ENCODE results near the gene FREM2. TPM values are rescaled to one million over a fixed set of nuclear protein-coding genes. Genes with fewer than 3 reads are reported as not detected.

The FREM2 gene
- total RNA-seq, 1 donor from 2014 or later: 4.6 TPM

- no peaks in the 10 kb centered on the region for H3K9me3 Mint-ChIP-seq (ENCODE audit: unreplicated experiment)
- no peak for TF ChIP-seq CTCF (IDR thresholded peaks at IDR 0.05; ENCODE audit: unreplicated experiment)
- no peak overlapping the region for H3K27ac Mint-ChIP-seq (ENCODE audit: unreplicated experiment)
- H3K36me3 Mint-ChIP-seq (ENCODE audit: low read depth, unreplicated experiment): no peaks in the 10 kb centered on the region
- no peaks in the 10 kb centered on the region for H3K4me1 Mint-ChIP-seq (ENCODE audit: unreplicated experiment)
- no peak overlapping the region for H3K4me3 Mint-ChIP-seq (ENCODE audit: unreplicated experiment)
- H3K27me3 Mint-ChIP-seq (ENCODE audit: unreplicated experiment): no peaks in the 10 kb centered on the region
- DNase-seq (ENCODE audit: low spot score): no peak
Measured at GRCh38 chr13:38905081-38905480, 218.2 kb downstream of the FREM2 start.

GRCh38 chr13:38905861-38906260 is 219.0 kb downstream of the FREM2 start:
- H3K9me3 Mint-ChIP-seq (ENCODE audit: unreplicated experiment): no peaks in the 10 kb centered on the region
- no peaks in the 10 kb centered on the region for H3K36me3 Mint-ChIP-seq (ENCODE audit: low read depth, unreplicated experiment)
- H3K4me1 Mint-ChIP-seq (ENCODE audit: unreplicated experiment): no peaks in the 10 kb centered on the region
- H3K27ac Mint-ChIP-seq (ENCODE audit: unreplicated experiment): no peak overlapping the region
- no peaks in the 10 kb centered on the region for H3K27me3 Mint-ChIP-seq (ENCODE audit: unreplicated experiment)
- no peak overlapping the region for H3K4me3 Mint-ChIP-seq (ENCODE audit: unreplicated experiment)
- DNase-seq (ENCODE audit: low spot score): no peak
- no peak for TF ChIP-seq CTCF (IDR thresholded peaks at IDR 0.05; ENCODE audit: unreplicated experiment)

GRCh38 chr13:38908574-38908973 is 221.7 kb downstream of the FREM2 start:
- Mint-ChIP-seq H3K27me3 (ENCODE audit: unreplicated experiment) (no peaks in the 10 kb centered on the region), H3K4me1 (ENCODE audit: unreplicated experiment) (no peaks in the 10 kb centered on the region), H3K4me3 (ENCODE audit: unreplicated experiment) (no peak overlapping the region), H3K27ac (ENCODE audit: unreplicated experiment) (no peak overlapping the region), H3K9me3 (ENCODE audit: unreplicated experiment) (no peaks in the 10 kb centered on the region), H3K36me3 (ENCODE audit: low read depth, unreplicated experiment) (no peaks in the 10 kb centered on the region)
- no peak for DNase-seq (ENCODE audit: low spot score)
- no peak for TF ChIP-seq CTCF (IDR thresholded peaks at IDR 0.05; ENCODE audit: unreplicated experiment)

GRCh38 chr13:38914070-38914469 is 227.2 kb downstream of the FREM2 start:
- Mint-ChIP-seq H3K4me1 (ENCODE audit: unreplicated experiment) (no peaks in the 10 kb centered on the region), H3K27me3 (ENCODE audit: unreplicated experiment) (peaks cover 3% of the 10 kb centered on the region), H3K27ac (ENCODE audit: unreplicated experiment) (no peak overlapping the region), H3K4me3 (ENCODE audit: unreplicated experiment) (no peak overlapping the region), H3K36me3 (ENCODE audit: low read depth, unreplicated experiment) (no peaks in the 10 kb centered on the region), H3K9me3 (ENCODE audit: unreplicated experiment) (no peaks in the 10 kb centered on the region)
- DNase-seq (ENCODE audit: low spot score): no peak
- TF ChIP-seq CTCF (IDR thresholded peaks at IDR 0.05; ENCODE audit: unreplicated experiment): no peak

- Mint-ChIP-seq H3K9me3 (ENCODE audit: unreplicated experiment) (no peaks in the 10 kb centered on the region), H3K4me1 (ENCODE audit: unreplicated experiment) (peaks cover under 1% of the 10 kb centered on the region), H3K4me3 (ENCODE audit: unreplicated experiment) (no peak overlapping the region), H3K27ac (ENCODE audit: unreplicated experiment) (no peak overlapping the region), H3K27me3 (ENCODE audit: unreplicated experiment) (peaks cover 3% of the 10 kb centered on the region), H3K36me3 (ENCODE audit: low read depth, unreplicated experiment) (no peaks in the 10 kb centered on the region)
- no peak for TF ChIP-seq CTCF (IDR thresholded peaks at IDR 0.05; ENCODE audit: unreplicated experiment)
- no peak for DNase-seq (ENCODE audit: low spot score)
Measured at GRCh38 chr13:38921081-38921480, 234.2 kb downstream of the FREM2 start.

Data from endothelial cell (in vitro differentiated cells).